Lung (tissue), 12 donors: Measurements from ENCODE around the gene YJU2. TPM values are rescaled to one million over a fixed set of nuclear protein-coding genes. Genes with fewer than 3 reads are reported as not detected.

Source experiments
- ATAC-seq: fragments of 200-7000 bp; cut with Tn5 transposase; one replicate; pipeline ENCODE4 v1.9.1; 2020; ENCODE audit warnings: moderate number of reproducible peaks; ENCODE audit not compliant: insufficient read depth, low FRiP score
- DNase-seq, 3 donors: peaks; one replicate each; pipeline ENCODE4 v3.0.0-alpha.2; 2013 to 2017
- H3K27ac ChIP-seq, 2 donors: one replicate each; pipeline ENCODE4 v1.5.1; 2013; ENCODE audit warnings: mild to moderate bottlenecking in 2 of 2, moderate library complexity in 2 of 2, control low read depth in 1 of 2, inconsistent platforms in 1 of 2, low read depth in 1 of 2, low read length in 1 of 2
- H3K27me3 ChIP-seq, 3 donors: one replicate each; pipeline ENCODE4 v1.5.1; 2013; ENCODE audit warnings: low read length in 2 of 3; ENCODE audit not compliant: control insufficient read depth in 3 of 3, insufficient read depth in 3 of 3
- H3K36me3 ChIP-seq, 4 donors: one replicate each; pipeline ENCODE4 v1.5.1; 2013; ENCODE audit warnings: low read length in 4 of 4, mild to moderate bottlenecking in 1 of 4, moderate library complexity in 1 of 4; ENCODE audit not compliant: control insufficient read depth in 4 of 4, insufficient read depth in 4 of 4
- H3K4me1 ChIP-seq, 5 donors: one replicate each; pipeline ENCODE4 v1.5.1; 2013; ENCODE audit warnings: low read length in 5 of 5, mild to moderate bottlenecking in 2 of 5, moderate library complexity in 1 of 5; ENCODE audit not compliant: control insufficient read depth in 5 of 5, insufficient read depth in 5 of 5
- H3K4me3 ChIP-seq: one replicate; pipeline ENCODE4 v1.5.1; 2013; ENCODE audit warnings: mild to moderate bottlenecking, control low read depth, moderate library complexity
- H3K9ac ChIP-seq, 2 donors: one replicate each; pipeline ENCODE4 v1.5.1; 2013; ENCODE audit warnings: low read length in 2 of 2, control low read depth in 1 of 2; ENCODE audit not compliant: insufficient read depth in 1 of 2
- H3K9me3 ChIP-seq, 4 donors: one replicate each; pipeline ENCODE4 v1.5.1; 2013; ENCODE audit warnings: low read length in 3 of 4, mild to moderate bottlenecking in 1 of 4, moderate library complexity in 1 of 4; ENCODE audit not compliant: control insufficient read depth in 4 of 4, insufficient read depth in 3 of 4
- WGBS, 2 donors: extraction: QIAGEN DNeasy Blood & Tissue Kit; methylation state at CpG; one replicate each; pipeline ENCODE4 v1.1.7; 2013; 5-methylcytosine and 5-hydroxymethylcytosine counted together
- polyA plus RNA-seq, 2 donors: library from polyadenylated mRNA; stranded (reverse); fragments of 200-250 nt; gene quantifications; one replicate each; pipeline ENCODE4 v1.2.1, GENCODE V29; 2013
- total RNA-seq, 2 donors: library from RNA; depleted of rRNA in 1 of 2; stranded (reverse); fragments of >200 nt in 1 of 2; gene quantifications; one replicate each; pipeline ENCODE4 v1.2.1, GENCODE V29; 2014 to 2021
- TF ChIP-seq, protein P1 (sequence below): IDR thresholded peaks from 2 replicates; pipeline ENCODE4 v1.5.1; 2012; ENCODE audit warnings: mild to moderate bottlenecking; ENCODE audit errors: control extremely low read depth, extremely low read depth
- donor health status: control.
- donor health status: control.
- donor health status: Bipolar disorder and iron deficiency.
- donor health status: healthy.
- donor health status: DM: yes; HTN: yes; CAD: no.

The YJU2 gene
- total and polyA plus RNA-seq, 4 donors = 11.2 to 44.2 (median 26.5) TPM

DNA sequence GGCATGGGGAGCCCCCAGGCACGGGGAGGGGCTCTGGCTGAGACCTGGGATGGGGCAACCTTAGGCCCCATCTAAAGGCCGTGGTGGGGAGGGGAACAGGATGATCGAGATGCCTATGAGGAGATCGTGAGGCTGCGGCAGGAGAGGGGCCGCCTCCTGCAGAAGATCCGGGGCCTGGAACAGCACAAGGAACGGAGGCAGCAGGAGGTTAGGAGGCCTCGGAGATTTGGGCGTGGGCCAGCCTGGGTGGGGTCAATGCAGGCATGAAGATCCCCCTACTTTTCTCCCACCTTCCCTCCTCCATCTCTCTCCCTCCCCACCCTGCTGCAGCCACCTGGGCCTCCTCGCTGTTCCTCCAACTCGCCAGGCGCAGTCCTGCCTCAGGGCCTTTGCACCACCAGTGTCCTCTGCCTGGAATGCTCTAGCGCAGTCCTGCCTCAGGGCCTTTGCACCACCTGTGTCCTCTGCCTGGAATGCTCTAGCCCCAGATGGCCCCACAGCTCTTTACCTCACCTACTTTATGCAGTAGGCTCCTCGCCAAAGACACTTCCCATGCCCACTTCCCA, 36.6 kb upstream of the YJU2 start:
- Histone ChIP-seq H3K27ac (no peak overlapping the region), H3K9me3 (peaks cover 0 to 4% (median 0%) of the 10 kb centered on the region in 4 donors), H3K4me3 (no peak overlapping the region), H3K4me1 (no peaks in the 10 kb centered on the region), H3K36me3 (no peaks in the 10 kb centered on the region), H3K27me3 (peaks cover 0 to 3% (median 0%) of the 10 kb centered on the region in 3 donors), H3K9ac (no peak overlapping the region)
- DNase-seq = no peak
- 83 to 86% methylated on average over 13 to 15 of the region's 15 CpGs for WGBS, 2 donors
- ATAC-seq = no peak
- TF ChIP-seq, protein P1, sequence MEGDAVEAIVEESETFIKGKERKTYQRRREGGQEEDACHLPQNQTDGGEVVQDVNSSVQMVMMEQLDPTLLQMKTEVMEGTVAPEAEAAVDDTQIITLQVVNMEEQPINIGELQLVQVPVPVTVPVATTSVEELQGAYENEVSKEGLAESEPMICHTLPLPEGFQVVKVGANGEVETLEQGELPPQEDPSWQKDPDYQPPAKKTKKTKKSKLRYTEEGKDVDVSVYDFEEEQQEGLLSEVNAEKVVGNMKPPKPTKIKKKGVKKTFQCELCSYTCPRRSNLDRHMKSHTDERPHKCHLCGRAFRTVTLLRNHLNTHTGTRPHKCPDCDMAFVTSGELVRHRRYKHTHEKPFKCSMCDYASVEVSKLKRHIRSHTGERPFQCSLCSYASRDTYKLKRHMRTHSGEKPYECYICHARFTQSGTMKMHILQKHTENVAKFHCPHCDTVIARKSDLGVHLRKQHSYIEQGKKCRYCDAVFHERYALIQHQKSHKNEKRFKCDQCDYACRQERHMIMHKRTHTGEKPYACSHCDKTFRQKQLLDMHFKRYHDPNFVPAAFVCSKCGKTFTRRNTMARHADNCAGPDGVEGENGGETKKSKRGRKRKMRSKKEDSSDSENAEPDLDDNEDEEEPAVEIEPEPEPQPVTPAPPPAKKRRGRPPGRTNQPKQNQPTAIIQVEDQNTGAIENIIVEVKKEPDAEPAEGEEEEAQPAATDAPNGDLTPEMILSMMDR = no peak

DNA sequence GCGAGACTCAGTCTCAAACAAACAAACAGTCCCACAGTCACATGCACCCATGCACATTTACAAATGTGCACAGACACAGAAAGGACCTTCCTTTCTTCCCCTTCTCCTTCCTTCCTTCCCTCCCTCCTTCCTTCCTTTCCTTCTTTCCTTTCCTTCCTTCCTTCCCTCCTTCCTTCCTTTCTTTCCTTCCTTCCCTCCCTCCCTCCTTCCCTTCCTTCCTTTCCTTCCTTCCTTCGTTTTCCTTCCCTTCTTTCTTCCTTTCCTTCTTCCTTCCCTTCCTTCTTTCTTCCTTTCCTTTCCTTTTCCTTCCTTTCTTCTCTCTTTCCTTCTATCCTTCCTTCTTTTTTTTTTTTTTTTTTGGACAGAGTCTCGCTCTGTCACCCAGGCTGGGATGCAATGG, 33.8 kb upstream of the YJU2 start:
- DNase-seq (no peak), ATAC-seq (no peak)
- H3K36me3 ChIP-seq = no peaks in the 10 kb centered on the region
- TF ChIP-seq, protein P1 = no peak
- no peak overlapping the region for H3K4me3 ChIP-seq
- WGBS, 2 donors = 63 to 65% methylated on average over 3 of the region's 3 CpGs
- no peak overlapping the region for H3K27ac ChIP-seq
- no peaks in the 10 kb centered on the region for H3K4me1 ChIP-seq
- H3K9me3 ChIP-seq = peaks cover 0 to 2% (median 0%) of the 10 kb centered on the region in 4 donors
- H3K9ac ChIP-seq = no peak overlapping the region
- H3K27me3 ChIP-seq = peaks cover 0 to 3% (median 0%) of the 10 kb centered on the region in 3 donors

DNA sequence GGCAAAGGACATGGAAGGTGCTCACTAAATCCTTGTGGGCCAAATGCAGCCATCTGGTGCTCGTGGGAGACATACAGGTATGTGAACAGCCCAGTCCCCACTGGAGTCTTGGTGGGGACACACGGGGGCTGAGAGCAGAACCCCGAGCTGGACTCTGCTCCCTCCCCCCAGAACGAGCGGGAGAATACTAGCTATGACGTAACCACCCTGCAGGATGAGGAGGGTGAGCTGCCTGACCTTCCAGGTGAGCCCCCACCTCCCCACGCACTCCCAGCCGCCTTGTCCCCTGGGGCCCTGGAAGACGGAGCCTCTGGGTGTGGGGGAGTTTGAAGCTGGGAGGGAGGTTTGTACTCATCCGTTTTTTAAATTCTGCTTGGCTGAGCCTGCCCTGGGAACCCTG, 31.1 kb upstream of the YJU2 start:
- WGBS, 2 donors = 69 to 74% methylated on average over 10 of the region's 10 CpGs
- no peak overlapping the region for H3K27ac ChIP-seq

More for the DNA sequence above, 31.1 kb upstream of the YJU2 start:
- Histone ChIP-seq H3K9ac (no peak overlapping the region), H3K4me3 (no peak overlapping the region), H3K27me3 (peaks cover 0 to 3% (median 0%) of the 10 kb centered on the region in 3 donors), H3K9me3 (no peaks in the 10 kb centered on the region), H3K4me1 (no peaks in the 10 kb centered on the region), H3K36me3 (no peaks in the 10 kb centered on the region)
- DNase-seq (no peak), ATAC-seq (no peak)
- TF ChIP-seq, protein P1 = no peak
